ENCODE data around the gene GTF3C6.
"Not testable (repeated sequence)": the region's sequence is repeated elsewhere in the genome, so short reads cannot be mapped to it uniquely, and the experiment has no call there.

GTF3C6 gene

GRCh38 chr6:111015389-111016124, 57.1 kb downstream of the GTF3C6 start:
- Histone ChIP-seq H3K27ac (peak overlapping the region in 1 of 2 donors; percentile 23), H3K9me3 (no peaks in the 10 kb centered on the region), H3K27me3 (no peaks in the 10 kb centered on the region), H3K4me3 (no peak overlapping the region), H3K36me3 (peaks cover 4 to 44% (median 35%) of the 10 kb centered on the region in 3 donors), H3K4me1 (peaks cover 0 to 14% (median 0%) of the 10 kb centered on the region in 4 donors)
- intact Hi-C loops (cut with DNase I; ENCODE audit: low total_unique reads), result no loop called here
- DNase-seq, result no peak
- no peak for TF ChIP-seq CTCF (IDR thresholded peaks at IDR 0.05)

- peaks cover 2 to 47% (median 35%) of the 10 kb centered on the region in 3 donors for H3K36me3 ChIP-seq
- DNase-seq; intact Hi-C loops (cut with DNase I; ENCODE audit: low total_unique reads); H3K27ac ChIP-seq; H3K4me3 ChIP-seq; H3K9me3 ChIP-seq; H3K27me3 ChIP-seq: not testable (repeated sequence)
- H3K4me1 ChIP-seq, result peaks cover 0 to 14% (median 0%) of the 10 kb centered on the region in 4 donors
Measured at GRCh38 chr6:111017241-111017640, 58.7 kb downstream of the GTF3C6 start.
